Breast epithelium (tissue), 4 donors: Measurements from ENCODE around the gene S100A1. TPM values are rescaled to one million over a fixed set of nuclear protein-coding genes. Genes with fewer than 3 reads are reported as not detected.

Experiments
- DNase-seq, 2 donors: peaks; one replicate each; pipeline ENCODE4 v3.0.0-alpha.2; 2019; ENCODE audit warnings: low spot score in 2 of 2
- H3K27ac ChIP-seq, 2 donors: fragments of 200-600 bp; sonication (generic) in 1 of 2; one replicate each; pipeline ENCODE4 v1.5.1; 2016 to 2019; ENCODE audit warnings: mild to moderate bottlenecking in 1 of 2
- H3K27me3 ChIP-seq, 2 donors: fragments of 200-600 bp; sonication (generic) in 1 of 2; one replicate each; pipeline versions ENCODE4 v1.5.1 to v1.6.0; 2017 to 2019; ENCODE audit warnings: control low read depth in 1 of 2, mild to moderate bottlenecking in 1 of 2
- H3K36me3 ChIP-seq: fragments of 200-600 bp; one replicate; pipeline ENCODE4 v1.5.1; 2019
- H3K4me1 ChIP-seq, 2 donors: fragments of 200-600 bp; sonication (generic); one replicate each; pipeline ENCODE4 v1.5.1; 2016 to 2019; ENCODE audit warnings: control low read depth in 1 of 2
- H3K4me3 ChIP-seq, 3 donors: fragments of 200-600 bp; sonication (generic); 1 replicate in 2 of 3; 2 replicates in 1 of 3; pipeline ENCODE4 v1.5.1; 2016 to 2019; ENCODE audit warnings: mild to moderate bottlenecking in 3 of 3, moderate library complexity in 2 of 3
- H3K9me3 ChIP-seq, 2 donors: fragments of 200-600 bp; sonication (generic) in 1 of 2; one replicate each; pipeline ENCODE4 v1.5.1; 2016 to 2019; ENCODE audit warnings: control low read depth in 1 of 2
- POLR2A ChIP-seq: fragments of 450-650 bp; IDR thresholded peaks from one replicate; pipeline ENCODE4 v1.6.1; 2016; ENCODE audit warnings: antibody characterized with exemption, mild to moderate bottlenecking, moderate library complexity
- POLR2AphosphoS5 ChIP-seq, 3 donors: sonication (generic); formaldehyde crosslinking; IDR thresholded peaks; one replicate each; pipeline ENCODE4 v1.6.1; 2017; ENCODE audit warnings: antibody characterized with exemption in 3 of 3
- intact Hi-C: fragments of 100-400 bp; cut with DNase I; formaldehyde crosslinking; loops from one replicate; pipeline ENCODE4 v1.15.1; 2023; ENCODE audit warnings: low total_unique reads
- total RNA-seq, 3 donors: library from RNA; depleted of rRNA; stranded (reverse); fragments of >200 nt; gene quantifications; one replicate each; pipeline ENCODE4 v1.1.0, GENCODE V29; 2016
- TF ChIP-seq, protein P1 (sequence below), 3 donors: fragments of 450-650 bp; IDR thresholded peaks; one replicate each; pipeline ENCODE4 v1.5.1; 2016 to 2017; ENCODE audit warnings: antibody characterized with exemption in 3 of 3, mild to moderate bottlenecking in 3 of 3, moderate library complexity in 3 of 3

The S100A1 gene
- total RNA-seq, 3 donors from 2014 or later, result 6.1 to 40.0 (median 28.5) TPM

DNA sequence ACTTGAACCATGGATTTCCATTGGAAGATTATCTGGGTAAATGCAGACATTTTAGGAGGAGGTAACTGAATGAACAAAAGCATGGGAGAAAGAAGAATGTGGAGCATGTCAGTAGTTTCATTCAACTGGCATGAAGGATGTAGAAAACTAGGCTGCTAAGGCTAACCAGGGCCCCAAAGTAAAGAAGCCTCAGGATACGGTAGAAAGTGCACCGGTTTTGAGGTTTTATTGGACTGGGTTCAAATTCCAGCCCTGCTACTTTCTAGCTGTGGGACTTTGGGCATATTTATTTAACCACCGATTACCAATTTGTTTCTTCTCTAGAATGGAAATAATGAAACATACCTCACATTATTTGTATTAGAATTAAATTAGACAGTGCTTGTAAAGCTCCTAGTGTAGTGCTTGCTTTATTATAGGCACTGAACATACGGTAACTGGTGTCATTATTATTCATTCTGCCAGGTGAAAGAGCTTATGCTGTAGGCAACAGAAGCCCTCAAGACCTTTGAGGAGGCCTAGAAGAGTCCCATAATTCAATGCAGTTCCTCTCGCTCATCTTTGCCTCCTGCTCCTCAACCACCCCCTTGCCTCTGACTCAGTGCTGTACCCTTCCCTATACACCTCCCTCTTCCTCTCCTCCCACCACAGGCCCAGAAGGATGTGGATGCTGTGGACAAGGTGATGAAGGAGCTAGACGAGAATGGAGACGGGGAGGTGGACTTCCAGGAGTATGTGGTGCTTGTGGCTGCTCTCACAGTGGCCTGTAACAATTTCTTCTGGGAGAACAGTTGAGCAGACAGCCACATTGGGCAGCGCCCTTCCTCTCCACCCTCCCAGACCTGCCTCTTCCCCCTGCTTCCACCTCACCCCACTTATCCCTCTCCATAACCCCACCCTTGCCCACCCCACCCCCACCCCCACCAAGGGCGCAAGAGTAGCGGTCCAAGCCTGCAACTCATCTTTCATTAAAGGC is 3.1 kb downstream of the S100A1 start:
- Histone ChIP-seq H3K36me3 (no peaks in the 10 kb centered on the region), H3K27ac (peak overlapping the region; percentile 96 to 97), H3K9me3 (no peaks in the 10 kb centered on the region), H3K4me1 (peaks cover 0 to 3% of the 10 kb centered on the region in 2 donors), H3K4me3 (no peak overlapping the region), H3K27me3 (no peaks in the 10 kb centered on the region)
- DNase-seq, result no peak
- TF ChIP-seq, protein P1, sequence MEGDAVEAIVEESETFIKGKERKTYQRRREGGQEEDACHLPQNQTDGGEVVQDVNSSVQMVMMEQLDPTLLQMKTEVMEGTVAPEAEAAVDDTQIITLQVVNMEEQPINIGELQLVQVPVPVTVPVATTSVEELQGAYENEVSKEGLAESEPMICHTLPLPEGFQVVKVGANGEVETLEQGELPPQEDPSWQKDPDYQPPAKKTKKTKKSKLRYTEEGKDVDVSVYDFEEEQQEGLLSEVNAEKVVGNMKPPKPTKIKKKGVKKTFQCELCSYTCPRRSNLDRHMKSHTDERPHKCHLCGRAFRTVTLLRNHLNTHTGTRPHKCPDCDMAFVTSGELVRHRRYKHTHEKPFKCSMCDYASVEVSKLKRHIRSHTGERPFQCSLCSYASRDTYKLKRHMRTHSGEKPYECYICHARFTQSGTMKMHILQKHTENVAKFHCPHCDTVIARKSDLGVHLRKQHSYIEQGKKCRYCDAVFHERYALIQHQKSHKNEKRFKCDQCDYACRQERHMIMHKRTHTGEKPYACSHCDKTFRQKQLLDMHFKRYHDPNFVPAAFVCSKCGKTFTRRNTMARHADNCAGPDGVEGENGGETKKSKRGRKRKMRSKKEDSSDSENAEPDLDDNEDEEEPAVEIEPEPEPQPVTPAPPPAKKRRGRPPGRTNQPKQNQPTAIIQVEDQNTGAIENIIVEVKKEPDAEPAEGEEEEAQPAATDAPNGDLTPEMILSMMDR (IDR thresholded peaks at IDR 0.05), result no peak
- TF ChIP-seq POLR2A (no peak), POLR2AphosphoS5 (IDR thresholded peaks at IDR 0.05) (no peak)
- intact Hi-C loops, result no loop called here

DNA sequence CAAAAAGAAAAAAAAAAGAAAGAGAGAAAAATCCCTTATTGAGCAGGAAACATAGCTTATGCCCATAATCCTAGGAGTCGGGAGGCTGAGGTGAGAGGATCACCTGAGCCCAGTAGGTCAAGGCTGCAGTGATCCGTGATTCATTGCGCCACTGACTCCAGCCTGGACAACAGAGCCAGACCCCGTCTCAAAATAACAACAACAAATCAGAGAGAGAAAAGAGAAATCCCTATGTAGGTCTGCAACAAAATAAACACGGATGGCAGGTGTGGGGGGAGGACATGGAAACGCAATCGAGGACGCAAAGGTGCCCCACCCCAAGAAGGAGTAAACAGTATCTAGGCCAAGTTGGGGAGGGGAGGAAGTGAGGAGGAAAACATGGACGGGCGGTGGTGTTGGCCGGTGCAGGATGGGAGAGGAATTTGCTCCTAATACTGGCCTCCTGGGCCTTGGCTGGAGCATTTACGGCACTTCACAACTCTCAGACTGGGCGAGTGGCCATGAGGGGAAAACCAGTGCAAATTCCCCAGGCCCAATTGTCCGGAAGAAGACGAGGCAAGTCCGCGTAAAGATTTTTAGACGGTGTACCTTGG is 5.0 kb downstream of the S100A1 start:
- Histone ChIP-seq H3K27ac (peak overlapping the region; percentile 99 to 100), H3K4me1 (no peaks in the 10 kb centered on the region), H3K27me3 (no peaks in the 10 kb centered on the region), H3K9me3 (no peaks in the 10 kb centered on the region), H3K36me3 (no peaks in the 10 kb centered on the region), H3K4me3 (peak overlapping the region; percentile 74 to 86 (median 82))
- TF ChIP-seq, protein P1 (IDR thresholded peaks at IDR 0.05), result peak in 1 of 3 donors; percentile 5
- TF ChIP-seq POLR2A, result no peak
- intact Hi-C loops, result no loop called here
- no peak for DNase-seq

DNA sequence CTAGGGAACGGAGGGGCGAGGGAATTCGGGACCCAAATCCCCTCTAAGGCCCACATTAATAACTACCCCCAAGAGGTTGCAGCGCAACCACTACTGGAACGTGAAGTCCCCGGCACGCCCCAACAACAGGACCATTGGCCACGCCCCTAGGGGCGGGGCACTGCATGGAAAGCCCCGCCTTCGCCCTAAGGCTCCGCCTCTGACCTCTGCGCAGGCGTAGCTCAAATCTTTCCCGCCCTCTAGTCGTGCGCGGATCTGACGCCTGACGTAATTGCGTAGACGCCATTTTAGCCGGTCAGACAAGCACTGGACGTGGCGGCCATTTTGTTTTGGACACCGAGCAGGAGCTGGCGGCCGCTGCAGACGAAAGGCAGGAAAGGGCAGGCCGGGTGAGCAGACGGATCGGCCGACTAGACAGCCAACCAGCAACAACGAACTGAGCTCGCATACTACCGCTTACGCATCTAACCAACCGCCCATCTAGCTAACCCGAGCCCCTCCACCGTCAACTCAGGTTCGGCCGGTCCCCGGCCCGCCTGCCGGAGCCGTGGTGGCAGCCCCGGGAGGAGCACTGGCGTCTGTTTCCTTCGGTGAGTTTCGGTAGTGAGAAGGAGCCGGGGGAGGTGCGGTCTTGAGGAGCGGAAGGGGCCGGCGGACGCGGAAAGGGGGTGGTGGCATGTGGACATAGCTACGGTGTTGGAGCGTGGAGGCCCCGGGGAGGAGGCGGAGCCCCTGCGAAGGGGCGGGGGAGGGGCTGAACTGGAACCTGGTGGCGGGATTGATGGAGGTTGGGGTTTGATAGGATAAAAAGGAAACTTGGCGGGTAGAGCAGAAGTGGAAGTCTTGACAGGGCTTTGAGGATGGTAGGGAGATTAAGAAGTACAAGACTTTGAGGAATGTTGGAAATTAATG is 5.8 kb downstream of the S100A1 start, which contains the start of gene CHTOP:
CHTOP (plus strand) TSS at position 313 of the 912 bp plus-strand sequence. CDS start 2,523 bp downstream, outside the sequence.
- peak within 1 kb of the TSS; percentile 99 to 100 for H3K27ac ChIP-seq
- peak within 1 kb of the TSS; percentile 74 to 86 (median 82) for H3K4me3 ChIP-seq
- no peaks in the 10 kb centered on the region for H3K9me3 ChIP-seq
- no peaks in the 10 kb centered on the region for H3K27me3 ChIP-seq
- peak; percentile 98 for DNase-seq
- TF ChIP-seq POLR2A, result peak; percentile 50
- TF ChIP-seq, protein P1 (IDR thresholded peaks at IDR 0.05), result peak; percentile 35 to 53 (median 47)
- TF ChIP-seq POLR2AphosphoS5 (IDR thresholded peaks at IDR 0.05), result peak; percentile 89 to 97 (median 95)
- intact Hi-C loops, result no loop called here
- no peaks in the 10 kb centered on the region for H3K36me3 ChIP-seq
- no peaks in the 10 kb centered on the region for H3K4me1 ChIP-seq

DNA sequence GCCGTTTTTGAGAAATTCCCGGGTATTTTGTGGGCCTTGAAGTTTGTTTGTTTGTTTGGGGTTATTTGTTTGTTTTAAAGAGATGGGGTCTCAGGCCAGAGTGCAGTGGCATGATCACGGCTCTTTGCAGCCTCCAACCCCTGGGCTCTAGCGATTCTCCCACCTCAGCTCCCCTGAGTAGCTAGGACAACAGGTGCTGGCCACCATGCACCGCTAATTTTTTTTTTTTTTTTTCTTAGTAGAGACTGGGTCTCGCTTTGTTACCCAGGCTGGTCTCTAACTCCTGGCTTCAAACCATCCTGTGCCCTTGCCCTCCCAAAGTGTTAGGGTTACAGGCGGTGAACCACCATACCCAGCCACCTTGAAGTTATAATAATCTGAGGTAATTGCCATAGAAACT is 7.6 kb downstream of the S100A1 start:
- intact Hi-C loops, result no loop called here
- peak overlapping the region; percentile 27 to 100 for H3K27ac ChIP-seq
- TF ChIP-seq POLR2AphosphoS5 (IDR thresholded peaks at IDR 0.05), result no peak
- TF ChIP-seq POLR2A, result no peak
- TF ChIP-seq, protein P1 (IDR thresholded peaks at IDR 0.05), result no peak

More for the DNA sequence above, 7.6 kb downstream of the S100A1 start:
- H3K4me3 ChIP-seq, result peak overlapping the region in 2 of 3 donors; percentile 82 to 86
- H3K4me1 ChIP-seq, result no peaks in the 10 kb centered on the region
- no peak for DNase-seq
- no peaks in the 10 kb centered on the region for H3K36me3 ChIP-seq
- H3K9me3 ChIP-seq, result no peaks in the 10 kb centered on the region
- no peaks in the 10 kb centered on the region for H3K27me3 ChIP-seq
